ENCODE results near the gene SMC4.

SMC4 gene

GRCh38 chr3:160376681-160377080, 22.8 kb upstream of the SMC4 start:
- TF ChIP-seq CTCF (IDR thresholded peaks at IDR 0.05): no peak
- Mint-ChIP-seq H3K4me3 (no peak overlapping the region), H3K4me1 (peaks cover 5% of the 10 kb centered on the region), H3K27ac (no peak overlapping the region), H3K9me3 (no peaks in the 10 kb centered on the region), H3K27me3 (ENCODE audit: low read depth, poor library complexity) (no peaks in the 10 kb centered on the region), H3K36me3 (ENCODE audit: low read depth) (peaks cover 54% of the 10 kb centered on the region)
- no peak for DNase-seq

- DNase-seq: no peak
- no peak overlapping the region for H3K27ac Mint-ChIP-seq
- H3K9me3 Mint-ChIP-seq: no peaks in the 10 kb centered on the region
- peaks cover 42% of the 10 kb centered on the region for H3K36me3 Mint-ChIP-seq (ENCODE audit: low read depth)
- H3K27me3 Mint-ChIP-seq (ENCODE audit: low read depth, poor library complexity): no peaks in the 10 kb centered on the region
- no peak overlapping the region for H3K4me3 Mint-ChIP-seq
- no peak for TF ChIP-seq CTCF (IDR thresholded peaks at IDR 0.05)
- H3K4me1 Mint-ChIP-seq: peaks cover 5% of the 10 kb centered on the region
Observed at GRCh38 chr3:160378331-160379109, 20.9 kb upstream of the SMC4 start.

DNA sequence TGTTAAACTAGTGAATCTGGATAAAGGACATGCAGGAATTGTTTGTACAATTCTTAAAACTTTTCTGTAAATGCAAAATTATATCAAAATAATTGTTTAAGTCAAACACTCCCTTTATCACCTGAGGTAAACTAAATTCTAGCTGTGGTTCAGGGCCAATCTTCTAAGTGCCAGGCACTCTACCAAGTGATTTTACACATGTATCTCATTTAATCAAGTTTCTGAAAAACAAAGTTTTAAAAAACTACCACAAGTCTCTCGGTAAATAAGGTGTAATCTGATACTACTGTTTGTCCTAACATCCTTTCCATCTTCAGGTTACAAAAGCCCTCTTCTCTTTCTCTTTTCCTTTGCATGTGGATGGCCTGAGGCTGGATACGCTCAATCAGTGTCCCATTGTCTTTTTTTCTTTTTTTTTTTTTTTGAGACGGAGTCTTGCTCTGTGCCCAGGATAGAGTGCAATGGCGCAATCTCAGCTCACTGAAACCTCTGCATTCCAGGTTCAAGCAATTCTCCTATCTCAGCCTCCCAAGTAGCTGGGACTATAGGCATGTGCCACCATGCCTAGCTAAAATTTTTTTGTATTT, 19.7 kb upstream of the SMC4 start:
- H3K36me3 Mint-ChIP-seq (ENCODE audit: low read depth): peaks cover 30% of the 10 kb centered on the region
- H3K4me1 Mint-ChIP-seq: peaks cover 10% of the 10 kb centered on the region
- no peak for TF ChIP-seq CTCF (IDR thresholded peaks at IDR 0.05)
- no peak for DNase-seq
- no peaks in the 10 kb centered on the region for H3K9me3 Mint-ChIP-seq
- H3K27ac Mint-ChIP-seq: peak overlapping the region; percentile 66
- no peak overlapping the region for H3K4me3 Mint-ChIP-seq
- H3K27me3 Mint-ChIP-seq (ENCODE audit: low read depth, poor library complexity): no peaks in the 10 kb centered on the region

DNA sequence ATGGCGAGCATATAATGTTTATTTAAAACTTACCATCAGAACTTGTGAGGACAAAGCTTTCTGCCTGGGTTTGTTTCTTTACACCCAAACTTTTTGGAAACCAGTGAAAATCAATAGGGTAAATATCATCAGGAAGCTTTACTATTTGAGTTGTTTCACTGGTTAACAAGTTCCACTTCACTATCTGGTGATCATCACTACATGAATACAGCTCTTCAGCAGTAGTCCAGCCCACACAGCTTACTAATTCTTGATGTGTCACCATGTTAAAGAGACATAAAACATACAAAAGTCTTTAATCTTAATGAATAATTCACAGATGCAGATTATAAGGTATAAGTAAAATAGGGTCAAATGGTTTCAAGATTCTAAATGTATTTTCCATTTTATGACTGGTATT, 18.0 kb upstream of the SMC4 start:
- Mint-ChIP-seq H3K27me3 (ENCODE audit: low read depth, poor library complexity) (no peaks in the 10 kb centered on the region), H3K36me3 (ENCODE audit: low read depth) (peaks cover 15% of the 10 kb centered on the region), H3K27ac (no peak overlapping the region), H3K4me1 (peaks cover 13% of the 10 kb centered on the region), H3K9me3 (no peaks in the 10 kb centered on the region), H3K4me3 (no peak overlapping the region)
- no peak for DNase-seq
- TF ChIP-seq CTCF (IDR thresholded peaks at IDR 0.05): no peak

GRCh38 chr3:160384639-160385318, 14.7 kb upstream of the SMC4 start:
- TF ChIP-seq CTCF (IDR thresholded peaks at IDR 0.05): no peak
- no peak overlapping the region for H3K27ac Mint-ChIP-seq
- no peaks in the 10 kb centered on the region for H3K9me3 Mint-ChIP-seq

More at GRCh38 chr3:160384639-160385318, 14.7 kb upstream of the SMC4 start:
- Mint-ChIP-seq H3K36me3 (ENCODE audit: low read depth) (peaks cover 14% of the 10 kb centered on the region), H3K4me1 (peaks cover 11% of the 10 kb centered on the region), H3K4me3 (no peak overlapping the region), H3K27me3 (ENCODE audit: low read depth, poor library complexity) (no peaks in the 10 kb centered on the region)
- no peak for DNase-seq

Measured in nephron progenitor cell (in vitro differentiated cells).